Mesenchymal stem cell (in vitro differentiated cells and primary cell): ENCODE measurements around the gene MEF2C.

ENCODE experiments used
- DNase-seq: peaks from one replicate; pipeline ENCODE4 v3.0.0-alpha.2; 2013
- H2AFZ ChIP-seq: one replicate; pipeline ENCODE4 v1.6.1; 2013; ENCODE audit warnings: low read depth, mild to moderate bottlenecking, control low read depth, inconsistent platforms, low read length, moderate library complexity
- H2AK5ac ChIP-seq: 2 replicates; pipeline ENCODE4 v1.6.1; 2013; ENCODE audit warnings: low read length, moderate library complexity, mild to moderate bottlenecking, inconsistent platforms; ENCODE audit not compliant: severe bottlenecking
- H2BK120ac ChIP-seq: one replicate; pipeline ENCODE4 v1.6.1; 2013; ENCODE audit warnings: low read depth, mild to moderate bottlenecking, inconsistent platforms, low read length, moderate library complexity
- H2BK12ac ChIP-seq, 2 experiments: one replicate each; pipeline ENCODE4 v1.6.1; 2013; ENCODE audit warnings: inconsistent platforms in 2 of 2, low read length in 2 of 2, mild to moderate bottlenecking in 2 of 2, moderate library complexity in 2 of 2, control low read depth in 1 of 2
- H2BK15ac ChIP-seq: one replicate; pipeline ENCODE4 v1.6.1; 2013; ENCODE audit warnings: mild to moderate bottlenecking, low read depth, inconsistent platforms; ENCODE audit not compliant: poor library complexity, severe bottlenecking
- H2BK5ac ChIP-seq: 2 replicates; pipeline ENCODE4 v1.6.1; 2013; ENCODE audit warnings: low read depth, mild to moderate bottlenecking, low read length, control low read depth, inconsistent platforms; ENCODE audit not compliant: poor library complexity, severe bottlenecking
- H3K14ac ChIP-seq, 2 experiments: one replicate each; pipeline ENCODE4 v1.6.1; 2013; ENCODE audit warnings: inconsistent platforms in 2 of 2, low read length in 2 of 2, control low read depth in 1 of 2, mild to moderate bottlenecking in 1 of 2, moderate library complexity in 1 of 2
- H3K18ac ChIP-seq, 2 experiments: one replicate each; pipeline ENCODE4 v1.6.1; 2013; ENCODE audit warnings: inconsistent platforms in 2 of 2, low read length in 2 of 2, control low read depth in 1 of 2, low read depth in 1 of 2, mild to moderate bottlenecking in 1 of 2
- H3K23ac ChIP-seq, 2 experiments: one replicate each; pipeline ENCODE4 v1.6.1; 2013; ENCODE audit warnings: inconsistent platforms in 2 of 2, low read length in 2 of 2, mild to moderate bottlenecking in 2 of 2, moderate library complexity in 2 of 2, control low read depth in 1 of 2
- H3K27ac ChIP-seq: 2 replicates; pipeline ENCODE4 v1.5.1; 2013; ENCODE audit warnings: mild to moderate bottlenecking, moderate library complexity, low read length, control low read depth, inconsistent platforms; ENCODE audit not compliant: poor library complexity, severe bottlenecking
- H3K27me3 ChIP-seq, 2 experiments: 2 replicates each; pipeline versions ENCODE4 v1.6.1 to v1.7.0; 2013; ENCODE audit warnings: low read length in 2 of 2, mild to moderate bottlenecking in 2 of 2, moderate library complexity in 2 of 2, control low read depth in 1 of 2, inconsistent platforms in 1 of 2; ENCODE audit not compliant: control insufficient read depth in 1 of 2, insufficient read depth in 1 of 2
- H3K36me3 ChIP-seq, 2 experiments: 2 replicates each; pipeline versions ENCODE4 v1.6.1 to v1.7.0; 2013; ENCODE audit warnings: low read length in 2 of 2, control low read depth in 1 of 2, inconsistent platforms in 1 of 2, low read depth in 1 of 2, mild to moderate bottlenecking in 1 of 2; ENCODE audit not compliant: insufficient read depth in 2 of 2, control insufficient read depth in 1 of 2
- H3K4ac ChIP-seq, 2 experiments: one replicate each; pipeline ENCODE4 v1.6.1; 2013; ENCODE audit warnings: inconsistent platforms in 2 of 2, low read length in 2 of 2, mild to moderate bottlenecking in 2 of 2, moderate library complexity in 2 of 2, control low read depth in 1 of 2, low read depth in 1 of 2
- H3K4me1 ChIP-seq: 2 replicates; pipeline ENCODE4 v1.6.1; 2013; ENCODE audit warnings: low read depth, low read length, control low read depth; ENCODE audit not compliant: control insufficient read depth, insufficient read depth
- H3K4me2 ChIP-seq: 2 replicates; pipeline ENCODE4 v1.6.1; 2013; ENCODE audit warnings: low read length, mild to moderate bottlenecking, inconsistent platforms; ENCODE audit not compliant: poor library complexity, severe bottlenecking
- H3K4me3 ChIP-seq, 2 experiments: 2 replicates each; pipeline versions ENCODE4 v1.5.1 to v1.7.0; 2013; ENCODE audit warnings: low read length in 2 of 2, mild to moderate bottlenecking in 2 of 2, control low read depth in 1 of 2, low read depth in 1 of 2; ENCODE audit not compliant: insufficient read depth in 1 of 2
- H3K79me1 ChIP-seq: replicated peaks from 2 replicates; pipeline ENCODE4 v1.6.1; 2013; ENCODE audit warnings: mild to moderate bottlenecking, control low read depth, low read length, inconsistent platforms; ENCODE audit not compliant: poor library complexity, severe bottlenecking
- H3K9ac ChIP-seq: 2 replicates; pipeline ENCODE4 v1.7.0; 2013; ENCODE audit warnings: mild to moderate bottlenecking, low read length, moderate library complexity
- H3K9me3 ChIP-seq: 2 replicates; pipeline ENCODE4 v1.7.0; 2013; ENCODE audit warnings: mild to moderate bottlenecking, low read length; ENCODE audit not compliant: control insufficient read depth
- H4K8ac ChIP-seq: one replicate; pipeline ENCODE4 v1.6.1; 2013; ENCODE audit warnings: inconsistent platforms, mild to moderate bottlenecking, low read length, moderate library complexity
- H4K91ac ChIP-seq: one replicate; pipeline ENCODE4 v1.6.1; 2013; ENCODE audit warnings: mild to moderate bottlenecking, low read length, inconsistent platforms
- WGBS: methylation state at CpG from one replicate; pipeline ENCODE4 v1.1.7; 2013; ENCODE audit warnings: mixed read lengths; 5-methylcytosine and 5-hydroxymethylcytosine counted together

Gene MEF2C

DNA sequence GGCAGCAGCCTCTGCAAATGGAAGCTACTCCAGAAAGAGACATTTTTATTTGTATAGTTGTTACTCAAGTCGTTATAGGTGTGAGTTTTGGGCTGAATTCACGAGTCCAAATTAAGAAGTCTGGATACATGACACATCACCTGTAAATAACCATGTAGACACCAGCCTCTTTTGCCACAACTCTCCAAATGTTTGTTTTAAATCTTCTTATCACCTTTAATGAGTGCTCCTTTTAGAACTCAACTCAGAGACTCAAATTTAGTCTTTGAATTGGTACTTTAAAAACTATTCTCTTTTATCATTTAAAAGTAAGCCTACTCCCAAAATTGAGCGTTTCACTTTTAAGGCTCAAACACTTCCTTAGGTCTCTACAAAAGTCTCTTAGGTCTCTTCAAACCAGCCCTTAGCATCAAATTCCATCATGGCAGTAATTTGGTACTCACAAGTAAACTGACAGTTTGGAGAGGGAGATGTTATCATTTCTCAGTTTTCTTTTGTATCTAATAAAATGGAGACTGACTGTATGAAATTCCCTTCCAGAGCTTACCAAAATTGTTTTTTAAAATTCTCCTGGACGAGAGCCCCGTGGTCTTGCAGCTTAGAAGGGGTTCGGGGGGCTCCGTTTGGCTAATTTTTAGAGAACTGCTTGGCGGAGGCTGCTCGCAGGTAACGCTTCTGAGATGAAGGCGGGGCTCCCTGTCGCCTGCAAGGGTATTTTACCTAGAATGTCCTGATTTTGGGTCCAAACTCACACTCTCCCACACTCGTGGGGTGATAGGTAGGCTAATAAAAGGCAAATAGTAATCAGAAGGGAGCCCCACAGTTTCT lies 194.6 kb downstream of the MEF2C start:
- WGBS = 0% methylated on average over 9 of the region's 13 CpGs

DNA sequence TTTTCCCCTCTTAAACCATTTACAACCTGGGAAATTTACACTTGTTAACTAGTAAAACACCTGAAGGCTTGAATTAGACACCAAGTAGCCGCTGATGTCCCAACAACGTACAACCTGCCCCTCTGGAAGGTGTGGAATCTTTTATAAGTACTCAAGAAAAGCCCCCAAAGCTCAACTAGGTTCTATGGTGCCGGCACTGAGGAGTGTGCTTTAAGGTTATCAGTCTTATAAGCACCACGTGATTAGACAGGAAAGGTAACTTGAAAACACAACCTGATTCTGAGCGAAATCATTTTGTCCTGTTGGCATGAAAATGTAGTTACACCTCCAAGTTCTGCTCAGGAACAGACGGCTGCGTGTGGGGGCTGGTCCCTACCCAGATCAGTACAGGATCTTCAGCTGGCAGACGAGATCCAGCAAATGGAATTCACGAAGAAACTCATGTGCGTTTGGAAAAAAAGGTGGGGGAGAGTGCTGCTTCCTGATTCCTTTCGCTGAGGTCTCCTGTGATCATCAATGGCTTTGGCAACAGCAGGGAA lies 195.5 kb downstream of the MEF2C start:
- no peaks in the 10 kb centered on the region for H3K36me3 ChIP-seq
- peaks cover 31% of the 10 kb centered on the region for H3K4me1 ChIP-seq
- no peak overlapping the region for H2AFZ ChIP-seq
- under 1% methylated on average over 10 of the region's 11 CpGs for WGBS
- H3K23ac ChIP-seq = no peak overlapping the region
- no peaks in the 10 kb centered on the region for H3K9me3 ChIP-seq
- no peak for DNase-seq
- no peak overlapping the region for H2BK15ac ChIP-seq
- no peak overlapping the region for H2BK12ac ChIP-seq
- H3K4me2 ChIP-seq = no peak overlapping the region
- H2AK5ac ChIP-seq = no peak overlapping the region
- H2BK5ac ChIP-seq = no peak overlapping the region
- H3K9ac ChIP-seq = no peak overlapping the region
- no peak overlapping the region for H3K27ac ChIP-seq
- no peak overlapping the region for H4K91ac ChIP-seq
- no peak overlapping the region for H3K4ac ChIP-seq
- H3K18ac ChIP-seq = no peak overlapping the region
- no peak overlapping the region for H4K8ac ChIP-seq
- peaks cover 99 to 100% of the 10 kb centered on the region in 2 experiments for H3K27me3 ChIP-seq
- no peak overlapping the region for H2BK120ac ChIP-seq
- no peaks in the 10 kb centered on the region for H3K79me1 ChIP-seq
- H3K4me3 ChIP-seq = no peak overlapping the region
- no peak overlapping the region for H3K14ac ChIP-seq

More for the DNA sequence above, 194.6 kb downstream of the MEF2C start:
- H2BK5ac ChIP-seq = no peak overlapping the region
- H3K36me3 ChIP-seq = no peaks in the 10 kb centered on the region
- H3K27me3 ChIP-seq = peaks cover 100% of the 10 kb centered on the region in 2 experiments
- no peak overlapping the region for H2BK120ac ChIP-seq
- H3K9ac ChIP-seq = no peak overlapping the region
- no peak overlapping the region for H2BK15ac ChIP-seq
- no peak overlapping the region for H3K23ac ChIP-seq
- H4K8ac ChIP-seq = no peak overlapping the region
- no peak overlapping the region for H3K4ac ChIP-seq
- no peaks in the 10 kb centered on the region for H3K9me3 ChIP-seq
- H3K4me3 ChIP-seq = no peak overlapping the region
- no peak overlapping the region for H4K91ac ChIP-seq
- no peaks in the 10 kb centered on the region for H3K79me1 ChIP-seq
- H3K4me1 ChIP-seq = peaks cover 37% of the 10 kb centered on the region
- H3K18ac ChIP-seq = no peak overlapping the region
- H3K27ac ChIP-seq = no peak overlapping the region
- no peak overlapping the region for H2AK5ac ChIP-seq
- no peak overlapping the region for H2AFZ ChIP-seq
- no peak for DNase-seq
- H3K4me2 ChIP-seq = no peak overlapping the region
- no peak overlapping the region for H2BK12ac ChIP-seq
- H3K14ac ChIP-seq = no peak overlapping the region

DNA sequence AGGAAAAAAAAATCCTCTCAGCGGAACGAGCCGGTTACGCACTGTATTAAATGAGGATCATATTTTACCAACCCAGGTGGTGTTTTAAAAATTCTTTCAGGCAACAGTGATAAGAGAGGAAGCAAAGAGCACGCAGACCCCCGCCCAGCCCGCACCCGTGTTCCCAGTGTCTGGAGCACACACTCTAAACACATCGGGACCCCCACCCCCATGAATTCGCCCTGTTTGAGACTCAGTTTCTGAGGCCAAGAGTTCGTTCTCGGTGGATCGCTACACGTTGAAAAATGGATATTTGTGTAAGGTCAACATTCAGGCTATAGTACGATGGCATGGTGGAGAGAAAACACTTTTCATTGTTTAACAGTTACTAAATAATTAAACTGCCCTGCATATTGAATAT lies 196.3 kb downstream of the MEF2C start:
- Histone ChIP-seq H3K4me3 (no peak overlapping the region), H3K4ac (no peak overlapping the region), H2AFZ (no peak overlapping the region), H3K4me2 (no peak overlapping the region), H2AK5ac (no peak overlapping the region), H3K9me3 (no peaks in the 10 kb centered on the region), H3K27ac (no peak overlapping the region), H2BK5ac (no peak overlapping the region), H3K27me3 (peaks cover 93 to 100% of the 10 kb centered on the region in 2 experiments), H3K14ac (no peak overlapping the region), H3K23ac (no peak overlapping the region), H2BK12ac (no peak overlapping the region), H3K36me3 (no peaks in the 10 kb centered on the region), H2BK15ac (no peak overlapping the region), H3K79me1 (no peaks in the 10 kb centered on the region), H4K8ac (no peak overlapping the region), H3K18ac (no peak overlapping the region), H3K4me1 (peaks cover 24% of the 10 kb centered on the region), H2BK120ac (no peak overlapping the region), H3K9ac (no peak overlapping the region), H4K91ac (no peak overlapping the region)
- WGBS = 10% methylated on average over 10 of the region's 15 CpGs
- DNase-seq = no peak

DNA sequence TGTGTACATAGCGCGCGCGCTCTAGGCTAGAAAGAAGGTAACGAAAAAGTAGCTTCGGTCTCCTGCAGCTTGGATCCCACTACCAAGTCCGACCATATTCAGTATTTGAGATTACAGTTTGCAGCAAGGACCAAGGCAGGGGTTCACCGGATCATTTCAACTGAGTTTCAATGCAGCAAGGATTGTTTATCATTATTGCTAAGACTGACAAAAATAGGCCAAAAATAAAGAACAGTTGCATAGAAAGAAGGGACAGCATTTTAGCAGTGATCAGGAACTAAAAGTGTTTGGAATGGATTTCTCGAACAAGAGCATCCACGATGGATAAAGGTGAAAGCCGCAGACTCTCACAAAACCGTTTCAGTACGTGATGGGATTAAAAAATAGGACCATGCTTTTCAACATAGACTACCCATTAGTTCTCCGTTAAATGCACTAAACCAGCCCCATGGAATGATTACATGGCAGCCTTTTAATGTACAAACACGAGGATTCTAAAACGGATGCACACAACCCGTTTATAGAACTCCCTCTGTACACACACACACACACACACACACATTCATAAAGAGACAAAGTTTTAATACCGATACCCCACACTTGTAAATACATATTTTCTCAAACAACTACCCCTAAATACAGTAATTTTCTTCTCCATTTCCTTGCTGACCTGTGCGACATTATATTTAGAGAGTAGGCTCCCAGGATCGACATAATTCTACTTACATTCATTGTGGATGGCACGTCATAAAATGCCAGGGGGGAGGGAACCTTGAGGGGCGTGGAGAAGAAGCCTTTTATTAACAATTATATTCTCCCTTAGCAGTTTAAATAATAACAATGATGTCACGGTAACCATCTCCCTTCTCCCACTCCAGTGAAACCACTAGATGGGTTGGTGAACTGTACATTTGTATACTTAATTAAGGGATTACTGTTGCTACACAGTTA lies 197.1 kb downstream of the MEF2C start:
- peaks cover 93 to 100% of the 10 kb centered on the region in 2 experiments for H3K27me3 ChIP-seq
- H4K91ac ChIP-seq = no peak overlapping the region
- no peak overlapping the region for H2BK5ac ChIP-seq
- no peak for DNase-seq
- no peak overlapping the region for H2BK12ac ChIP-seq
- H3K36me3 ChIP-seq = no peaks in the 10 kb centered on the region
- H3K27ac ChIP-seq = no peak overlapping the region
- H3K4me2 ChIP-seq = no peak overlapping the region
- no peak overlapping the region for H3K4me3 ChIP-seq
- no peak overlapping the region for H3K9ac ChIP-seq
- no peak overlapping the region for H2BK120ac ChIP-seq
- peaks cover 24% of the 10 kb centered on the region for H3K4me1 ChIP-seq
- H3K4ac ChIP-seq = no peak overlapping the region
- no peak overlapping the region for H3K23ac ChIP-seq
- no peaks in the 10 kb centered on the region for H3K9me3 ChIP-seq
- no peak overlapping the region for H2AK5ac ChIP-seq
- no peak overlapping the region for H3K18ac ChIP-seq
- H3K79me1 ChIP-seq = no peaks in the 10 kb centered on the region
- no peak overlapping the region for H4K8ac ChIP-seq
- WGBS = 10% methylated on average over 17 of the region's 23 CpGs
- H2AFZ ChIP-seq = no peak overlapping the region
- H2BK15ac ChIP-seq = no peak overlapping the region
- H3K14ac ChIP-seq = no peak overlapping the region
